ENCODE measurements around the gene LAMTOR3.

DNA sequence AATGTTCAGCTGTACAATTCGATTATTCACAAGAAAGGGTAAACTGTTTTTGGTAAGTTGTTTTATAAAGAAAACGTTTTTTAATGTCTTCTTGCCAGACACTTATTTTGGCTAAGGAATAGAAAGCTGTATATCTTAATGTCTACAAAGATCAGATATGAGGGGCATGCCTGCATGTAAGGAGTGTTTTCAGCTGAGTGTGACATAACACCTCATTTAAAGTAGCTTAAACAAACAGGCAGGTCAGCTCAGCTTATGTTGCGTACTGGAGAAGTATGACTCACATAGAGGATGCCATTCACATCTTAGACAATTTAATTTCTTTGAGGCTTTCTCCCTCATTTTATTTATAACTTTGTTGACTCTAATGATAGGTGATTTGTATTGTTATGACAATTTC is 30.4 kb downstream of the LAMTOR3 start:
- TF ChIP-seq, protein P1, sequence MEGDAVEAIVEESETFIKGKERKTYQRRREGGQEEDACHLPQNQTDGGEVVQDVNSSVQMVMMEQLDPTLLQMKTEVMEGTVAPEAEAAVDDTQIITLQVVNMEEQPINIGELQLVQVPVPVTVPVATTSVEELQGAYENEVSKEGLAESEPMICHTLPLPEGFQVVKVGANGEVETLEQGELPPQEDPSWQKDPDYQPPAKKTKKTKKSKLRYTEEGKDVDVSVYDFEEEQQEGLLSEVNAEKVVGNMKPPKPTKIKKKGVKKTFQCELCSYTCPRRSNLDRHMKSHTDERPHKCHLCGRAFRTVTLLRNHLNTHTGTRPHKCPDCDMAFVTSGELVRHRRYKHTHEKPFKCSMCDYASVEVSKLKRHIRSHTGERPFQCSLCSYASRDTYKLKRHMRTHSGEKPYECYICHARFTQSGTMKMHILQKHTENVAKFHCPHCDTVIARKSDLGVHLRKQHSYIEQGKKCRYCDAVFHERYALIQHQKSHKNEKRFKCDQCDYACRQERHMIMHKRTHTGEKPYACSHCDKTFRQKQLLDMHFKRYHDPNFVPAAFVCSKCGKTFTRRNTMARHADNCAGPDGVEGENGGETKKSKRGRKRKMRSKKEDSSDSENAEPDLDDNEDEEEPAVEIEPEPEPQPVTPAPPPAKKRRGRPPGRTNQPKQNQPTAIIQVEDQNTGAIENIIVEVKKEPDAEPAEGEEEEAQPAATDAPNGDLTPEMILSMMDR (IDR thresholded peaks at IDR 0.05): no peak
- TF ChIP-seq POLR2A (IDR thresholded peaks at IDR 0.05): no peak

Data from tibial nerve (tissue), 3 donors.